ENCODE measurements around the gene LINGO1. TPM values are rescaled to one million over a fixed set of nuclear protein-coding genes. Genes with fewer than 3 reads are reported as not detected.

LINGO1 gene
- total and polyA plus RNA-seq, 2 of the 8 experiments (the other 6 are each of a cell fraction or from before 2014, with no cell fraction given): 57.1 to 114 TPM

DNA sequence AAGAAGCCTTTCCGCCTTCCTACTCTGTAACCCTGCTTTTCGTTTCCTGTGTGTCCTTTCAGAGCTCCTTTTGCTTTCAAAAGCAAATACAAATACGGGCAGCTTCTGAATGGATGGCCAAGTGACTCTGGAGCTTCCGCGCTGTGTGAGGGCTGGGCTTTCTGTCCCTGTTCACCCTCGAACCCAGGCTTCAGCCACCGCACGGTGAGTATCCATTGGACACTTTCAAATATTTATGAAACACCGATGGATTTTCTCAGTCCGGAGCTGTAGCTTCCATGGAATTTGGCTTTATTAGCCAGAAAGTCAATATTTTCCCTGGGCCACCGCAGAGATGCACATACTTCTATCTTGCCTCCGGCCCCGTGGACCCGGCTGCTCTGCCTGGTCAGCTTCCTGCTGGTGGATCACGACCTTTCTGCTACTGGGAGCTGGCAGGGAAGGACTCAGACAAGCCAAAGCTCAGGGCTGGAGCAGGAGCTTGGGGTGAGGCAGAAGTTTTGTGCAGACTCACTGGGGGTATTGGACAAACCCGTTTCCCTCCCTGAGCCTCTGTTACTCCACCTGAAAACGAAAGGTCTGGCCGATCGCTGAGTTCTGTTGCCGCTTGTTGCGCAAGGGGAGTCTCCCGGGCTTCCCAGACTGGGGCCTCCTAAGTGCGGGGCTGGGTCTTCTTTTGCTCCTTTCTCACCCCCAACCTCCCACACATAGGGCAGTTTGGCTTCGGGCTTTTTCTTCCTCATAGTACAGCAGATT, 63.6 kb downstream of the LINGO1 start:
- FAIRE-seq: no peak
- no peak overlapping the region for H3K23ac ChIP-seq (ENCODE audit: insufficient read length)
- H3K56ac ChIP-seq (replicated peaks; ENCODE audit: insufficient read length, low read depth, low read length): no peak overlapping the region
- 0 out of 2 replicates have a peak overlapping the region, but pooled peaks have one; percentile 72 for H2BK15ac ChIP-seq (ENCODE audit: low read length)
- no peaks in the 10 kb centered on the region for H3K9me3 ChIP-seq (ENCODE audit: insufficient read depth in 2 of 2, low read depth in 1 of 2, low read length in 1 of 2)
- no peaks in the 10 kb centered on the region for H3K79me1 ChIP-seq (ENCODE audit: low read depth, low read length)
- no peak overlapping the region for H3K4me3 ChIP-seq (ENCODE audit: extremely low read depth in 1 of 4, insufficient read depth in 2 of 4, low read depth in 3 of 4, low read length in 4 of 4)
- H3K23me2 ChIP-seq (ENCODE audit: low read depth, low read length): no peaks in the 10 kb centered on the region; the same call in 1 of the 2 replicates
- TF ChIP-seq TAF1 (IDR thresholded peaks at IDR 0.05; ENCODE audit: low read depth, low read length) (no peak), CEBPB (IDR thresholded peaks at IDR 0.05; ENCODE audit: low read depth, low read length) (peak; percentile 95)
- no peaks in the 10 kb centered on the region for H3K36me3 ChIP-seq (ENCODE audit: control insufficient read depth in 2 of 4, insufficient read depth in 4 of 4, low read length in 3 of 4)
- ChIA-PET CTCF (ENCODE audit: partially characterized antibody) (interaction anchor here (1.1 to 11.7 kb wide), 13 partner anchors 13 to 450 kb away, joined by 3 to 74 read pairs (median 6); partner anchors contain the start of gene LINGO1), POLR2A (ENCODE audit: partially characterized antibody) (interaction anchor here (1.0 to 1.1 kb wide), 2 partner anchors 9 to 27 kb away, joined by 3 to 4 read pairs; no protein-coding TSS in a partner anchor)
- H3K27ac ChIP-seq (ENCODE audit: low read depth, low read length): no peak overlapping the region
- H4K91ac ChIP-seq (replicated peaks; ENCODE audit: insufficient read length, low read length): no peak overlapping the region
- no peak overlapping the region for H3K9ac ChIP-seq (replicated peaks in 1 of 4; ENCODE audit: extremely low read depth in 1 of 4, low read depth in 3 of 4, low read length in 3 of 4)
- no peaks in the 10 kb centered on the region for H3K79me2 ChIP-seq (ENCODE audit: control insufficient read depth in 1 of 2, insufficient read depth in 2 of 2, low read length in 2 of 2)
- no peaks in the 10 kb centered on the region for H4K20me1 ChIP-seq (replicated peaks in 1 of 2; ENCODE audit: control insufficient read depth in 1 of 2, insufficient read depth in 2 of 2, low read length in 2 of 2)
- H3K27me3 ChIP-seq (replicated peaks in 1 of 4; ENCODE audit: control insufficient read depth in 3 of 4, extremely low read depth in 1 of 4, insufficient read depth in 3 of 4, low read length in 3 of 4): no peaks in the 10 kb centered on the region
- 0 out of 2 replicates have a peak overlapping the region, but pooled peaks have one; percentile 24 for H2BK5ac ChIP-seq (ENCODE audit: low read depth, low read length)
- H2BK120ac ChIP-seq (replicated peaks; ENCODE audit: low read depth, low read length): no peak overlapping the region
- H2BK20ac ChIP-seq (ENCODE audit: low read length): 0 out of 2 replicates have a peak overlapping the region, but pooled peaks have one; percentile 4
- H3K14ac ChIP-seq (ENCODE audit: insufficient read length): no peak overlapping the region
- peak overlapping the region; percentile 54; the same call in 1 of the 2 replicates for H4K8ac ChIP-seq (ENCODE audit: extremely low read depth, insufficient read depth, low read length)
- no peak overlapping the region for H3K4ac ChIP-seq (replicated peaks; ENCODE audit: insufficient read length, low read depth, low read length)
- 0 out of 2 replicates have a peak overlapping the region, but pooled peaks have one; percentile 5 for H2BK12ac ChIP-seq (ENCODE audit: low read depth, low read length)
- 85% methylated on average over 24 of the region's 24 CpGs; no CpG with 5 or more reads in 1 of the 2 experiments for WGBS, 2 experiments (ENCODE audit: extremely low coverage in 1 of 2, insufficient coverage in 1 of 2, insufficient read length in 1 of 2, insufficient replicate concordance in 2 of 2, low coverage in 1 of 2, low lambda C conversion rate in 2 of 2, missing lambda C conversion rate in 1 of 2)
- H3K18ac ChIP-seq (ENCODE audit: extremely low read depth, low read length): no peak overlapping the region
- DNase-seq (ENCODE audit: low read depth in 1 of 2, low spot score in 2 of 2): no peak
- H2AK5ac ChIP-seq (ENCODE audit: low read depth, low read length): no peak overlapping the region
- H2AFZ ChIP-seq (ENCODE audit: low read length): peak overlapping the region; percentile 59; the same call in 1 of the 2 replicates
- peaks cover 0 to 17% (median 11%) of the 10 kb centered on the region in 4 experiments; a peak in 6 of 7 replicates for H3K4me1 ChIP-seq (replicated peaks in 1 of 4; ENCODE audit: control insufficient read depth in 3 of 4, insufficient read depth in 4 of 4, low read length in 3 of 4)
- no peak overlapping the region for H4K5ac ChIP-seq (ENCODE audit: insufficient read length, low read depth, low read length)
- H3K4me2 ChIP-seq (ENCODE audit: insufficient read depth in 1 of 2, low read depth in 2 of 2, low read length in 2 of 2): no peak overlapping the region

Measured in H1 (cell line).